GM19455 (cell line): ENCODE results near the gene ARL4A.

Experiments used
- ATAC-seq: cut with Tn5 transposase; IDR thresholded peaks from one replicate; pipeline ENCODE4 v1.9.1; 2021; ENCODE audit not compliant: unreplicated experiment

ARL4A gene

DNA sequence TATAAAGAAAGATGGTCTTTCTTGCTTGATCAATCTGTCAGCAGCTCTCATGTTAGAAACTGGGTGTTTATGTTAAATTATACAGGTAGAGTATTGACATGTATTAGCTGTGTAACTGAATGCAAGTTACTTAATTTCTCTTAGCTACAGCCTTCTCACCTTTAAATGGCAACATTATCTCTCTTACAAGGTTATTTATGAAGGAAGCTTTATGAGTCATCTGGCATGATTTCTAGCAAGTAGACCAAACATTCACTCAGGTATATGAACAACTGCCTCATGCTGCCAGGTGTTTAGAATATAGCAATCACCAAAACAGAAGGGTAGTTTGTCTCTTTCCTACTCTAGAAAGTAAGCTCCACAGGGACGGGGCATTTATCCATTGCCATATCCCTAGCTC lies 8.5 kb downstream of the ARL4A start:
- no peak for ATAC-seq

DNA sequence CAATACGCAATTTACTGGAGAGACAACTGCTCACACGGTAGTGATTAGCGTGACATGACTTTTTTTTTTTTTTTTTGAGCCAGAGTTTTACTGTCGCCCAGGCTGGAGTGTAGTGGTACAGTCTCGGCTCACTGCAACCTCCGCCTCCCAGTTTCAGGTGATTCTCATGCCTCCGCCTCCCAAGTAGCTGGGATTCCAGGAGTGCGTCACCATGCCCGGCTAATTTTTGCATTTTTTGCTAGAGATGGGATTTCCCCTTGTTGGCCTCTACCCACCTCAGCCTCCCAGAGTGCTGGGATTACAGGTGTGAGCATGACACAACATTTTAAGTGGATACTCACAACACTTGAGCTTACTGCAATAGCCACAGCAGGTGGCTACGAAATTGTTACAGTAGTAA lies 11.9 kb downstream of the ARL4A start:
- no peak for ATAC-seq

DNA sequence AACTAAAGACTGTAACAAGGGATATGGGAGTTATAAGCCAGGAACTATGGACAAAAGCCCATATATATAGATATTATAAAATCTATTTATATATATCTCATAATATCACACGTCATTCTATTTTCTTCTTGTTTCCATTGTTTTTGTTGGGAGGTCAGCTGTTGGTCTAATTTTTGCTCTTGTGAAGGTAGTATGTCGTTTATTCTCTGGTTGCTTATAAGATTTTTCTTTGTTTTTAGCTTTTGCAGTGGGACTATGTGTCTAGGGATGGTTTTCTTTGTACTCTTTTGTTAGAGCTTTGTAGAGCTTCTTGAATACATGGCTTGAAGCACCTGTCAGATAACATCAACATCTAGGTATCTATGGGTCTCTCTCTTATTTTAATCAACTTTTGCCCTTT lies 14.0 kb downstream of the ARL4A start:
- no peak for ATAC-seq

DNA sequence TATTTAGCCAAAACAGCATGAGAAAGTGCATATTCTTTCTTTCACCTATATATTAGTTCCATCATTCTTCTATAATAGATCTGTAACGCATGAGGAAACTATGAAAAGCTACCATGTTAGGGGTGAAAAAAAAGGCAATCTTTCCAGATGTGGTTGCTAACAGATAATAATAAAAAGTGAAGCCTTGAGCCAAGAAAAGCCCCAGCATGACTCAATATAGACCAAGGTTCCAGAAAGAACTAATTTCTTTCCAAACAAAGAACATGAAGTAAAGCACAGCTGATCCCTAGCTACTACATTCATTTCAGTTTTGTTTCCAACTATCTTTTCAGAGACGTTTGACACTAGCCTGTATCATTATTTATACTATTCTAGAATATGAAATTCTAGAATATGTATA lies 16.4 kb downstream of the ARL4A start:
- no peak for ATAC-seq

DNA sequence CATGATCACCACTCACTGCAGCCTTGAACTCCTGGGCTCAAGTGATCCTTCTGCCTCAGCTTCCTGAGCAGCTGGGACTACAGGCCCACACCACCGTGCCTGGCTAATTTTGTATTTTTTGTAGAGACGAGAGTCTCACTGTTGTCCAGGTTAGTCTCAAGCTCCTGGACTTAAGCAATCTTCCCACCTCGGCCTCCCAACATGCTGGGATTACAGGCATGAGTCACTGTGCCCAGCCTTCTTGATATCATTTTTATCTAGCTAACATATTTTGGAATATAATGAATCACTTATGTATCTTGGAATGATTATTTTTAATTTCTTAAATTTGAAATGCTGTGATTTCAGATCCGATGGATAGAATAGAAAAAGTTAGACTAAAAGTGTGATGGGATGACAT lies 18.4 kb downstream of the ARL4A start:
- no peak for ATAC-seq

DNA sequence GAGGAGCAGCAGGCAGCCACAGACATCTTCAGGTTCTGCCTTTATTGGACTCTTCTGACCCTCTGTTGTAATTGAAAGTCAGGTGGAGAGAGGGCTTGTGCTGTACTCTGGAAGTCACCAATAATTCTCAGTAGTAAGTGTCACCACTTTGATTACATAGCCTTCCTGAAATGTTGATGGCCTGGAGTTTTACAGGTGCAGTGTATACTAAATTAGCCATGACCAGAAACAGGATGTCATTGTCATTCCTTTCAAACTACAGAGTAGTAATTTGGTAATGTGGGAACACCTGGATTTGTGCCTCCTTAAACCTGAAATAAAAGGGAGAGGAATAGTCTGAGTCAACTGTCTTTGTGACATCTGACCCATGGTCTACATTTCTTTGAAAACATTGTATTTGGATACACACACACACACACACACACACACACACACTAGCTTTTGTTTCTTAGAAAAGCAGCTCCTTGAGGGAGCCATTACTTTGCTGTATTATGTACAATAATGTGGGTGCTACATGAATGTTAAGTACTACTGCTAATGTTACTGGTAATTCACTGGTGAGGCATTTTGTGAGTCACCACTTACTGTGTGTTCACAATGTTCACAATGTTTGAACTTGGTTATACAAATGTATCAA lies 19.6 kb downstream of the ARL4A start:
- ATAC-seq: no peak

DNA sequence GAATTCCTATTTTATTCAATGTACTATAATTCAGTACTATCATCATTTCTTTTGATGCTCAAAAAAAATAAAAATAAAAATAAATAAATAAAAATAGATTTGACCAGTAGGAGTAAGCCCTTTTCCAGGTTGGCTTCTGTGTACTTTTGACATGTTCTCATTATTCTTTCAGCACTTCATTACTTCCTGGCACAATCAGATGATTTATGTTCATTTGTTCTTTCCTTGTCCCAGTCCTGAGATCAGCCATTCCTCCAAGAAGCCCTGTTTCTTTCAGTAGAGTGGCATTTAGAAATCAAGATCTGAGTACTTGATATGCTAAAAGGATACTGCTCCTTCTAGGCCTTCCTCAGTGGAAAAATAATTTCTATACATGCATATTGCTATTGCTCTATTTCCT lies 20.9 kb downstream of the ARL4A start:
- no peak for ATAC-seq

DNA sequence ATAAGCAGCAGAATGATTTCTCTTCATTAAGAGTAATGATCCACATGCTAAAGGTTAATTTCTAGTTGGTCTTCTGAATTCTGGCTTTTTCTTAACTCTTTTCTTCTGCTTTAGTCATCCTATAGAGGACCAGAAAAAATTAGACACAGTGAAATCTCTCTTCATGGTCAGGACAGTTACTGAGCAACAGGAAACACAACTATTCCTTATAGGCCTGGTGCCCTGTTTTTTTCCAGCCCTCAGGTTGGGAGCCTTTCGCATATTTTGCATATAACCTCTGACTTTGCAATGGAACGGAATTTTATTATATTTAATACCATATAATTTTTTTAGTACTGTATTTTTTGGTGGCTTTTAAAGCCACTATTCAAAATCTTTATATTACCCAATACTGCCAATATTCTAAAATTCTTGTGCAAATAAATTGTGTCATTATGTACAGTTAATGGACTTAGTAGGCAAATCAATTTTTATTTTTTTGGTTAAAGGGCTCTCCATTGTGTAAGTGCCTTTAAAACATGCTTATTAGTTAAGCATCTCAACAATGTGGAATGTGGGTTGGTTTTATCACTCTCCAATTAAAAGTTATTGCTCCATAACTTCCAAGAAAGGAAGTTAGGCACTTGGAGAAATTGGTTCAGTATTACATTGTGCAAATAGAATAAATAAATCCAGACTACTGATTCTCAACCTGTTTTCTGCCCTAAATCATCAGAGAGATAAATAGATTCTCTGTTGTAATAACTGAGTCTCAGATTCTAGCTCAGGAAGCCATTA lies 22.5 kb downstream of the ARL4A start:
- ATAC-seq: no peak

DNA sequence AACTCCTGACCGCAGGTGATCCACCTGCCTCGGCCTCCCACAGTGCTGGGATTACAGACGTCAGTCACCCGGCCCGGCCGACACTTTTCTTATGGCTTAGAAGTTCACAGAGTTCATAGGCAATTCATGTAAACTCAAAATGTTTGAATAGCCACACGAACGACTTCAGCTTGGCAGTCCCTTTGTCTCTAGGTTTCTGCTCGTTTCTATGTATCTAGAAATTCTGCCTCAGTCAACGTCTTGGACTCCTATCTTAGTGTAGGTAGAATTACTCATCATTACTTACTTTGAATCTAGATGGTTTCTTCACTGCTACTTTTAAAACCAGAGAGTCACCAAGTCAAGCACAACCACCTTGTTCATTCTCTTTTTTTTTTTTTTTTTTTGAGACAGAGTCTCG lies 23.7 kb downstream of the ARL4A start:
- ATAC-seq: no peak

DNA sequence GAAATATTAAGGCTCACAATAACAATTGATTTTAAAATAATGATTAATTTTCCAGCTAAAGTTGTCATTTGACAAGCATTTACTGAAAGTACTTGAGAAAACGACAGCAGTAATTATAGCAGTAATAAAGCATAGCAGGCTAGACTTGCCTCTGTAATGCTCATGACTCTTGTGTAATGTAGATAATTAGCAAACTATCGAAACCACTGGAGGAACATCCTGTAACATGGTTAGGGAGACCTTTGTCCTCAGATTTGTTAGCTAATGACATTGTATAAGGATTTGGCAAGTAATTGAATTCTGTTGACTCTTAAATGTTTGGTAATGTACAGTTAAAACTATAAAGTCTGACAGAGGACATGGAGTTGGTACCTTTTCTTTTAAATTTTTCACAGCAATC lies 24.8 kb downstream of the ARL4A start:
- no peak for ATAC-seq

DNA sequence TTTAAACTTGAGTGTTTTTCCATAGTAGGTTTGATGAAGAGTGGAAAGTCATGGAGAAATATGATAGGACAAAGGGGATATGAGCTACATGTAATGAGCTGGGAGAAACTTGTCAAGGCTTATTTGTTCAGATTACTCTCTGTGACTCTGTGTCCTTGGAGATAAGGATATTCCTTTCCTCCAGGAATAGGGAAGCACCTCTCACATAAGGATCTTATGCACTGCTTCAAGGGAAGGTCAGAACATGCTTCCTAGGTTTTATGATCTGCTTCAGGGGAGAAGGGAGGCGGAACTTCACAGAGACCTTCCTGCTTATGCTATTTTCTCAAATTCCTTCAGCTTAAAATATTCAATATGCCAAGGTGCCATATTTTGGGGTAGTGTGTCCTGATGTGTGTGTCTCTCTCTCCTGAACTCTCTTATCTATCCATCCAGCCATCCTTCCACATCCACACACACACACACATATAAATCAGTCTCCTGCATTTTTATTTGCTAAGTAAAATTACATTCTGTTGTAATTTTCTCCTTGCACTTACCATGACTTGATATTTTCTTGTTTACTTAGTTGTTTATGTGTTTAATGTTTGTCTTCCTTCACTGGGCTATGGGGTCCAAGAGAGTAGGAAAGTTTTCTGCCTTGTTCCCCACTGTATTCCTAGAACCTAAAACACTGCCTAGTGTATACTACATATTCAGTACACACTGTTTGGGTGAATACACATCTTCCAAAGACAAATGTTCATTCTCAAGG lies 26.4 kb downstream of the ARL4A start:
- ATAC-seq: no peak

DNA sequence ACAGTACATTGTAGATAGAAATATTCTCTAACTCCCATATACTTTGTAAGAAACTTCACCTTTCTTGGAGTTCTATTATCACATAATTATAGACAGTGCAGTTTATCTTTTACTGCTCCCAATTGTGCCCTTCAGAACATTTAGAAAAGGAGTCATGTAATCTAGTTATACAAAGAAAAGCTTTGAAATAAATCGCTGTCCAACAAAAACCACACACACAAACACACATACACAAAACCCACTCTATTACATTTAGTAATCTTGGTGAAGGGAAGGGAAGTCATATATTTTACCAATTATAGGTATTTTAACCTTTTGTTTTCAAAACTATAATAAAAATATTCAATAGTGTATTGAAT lies 26.9 kb downstream of the ARL4A start:
- no peak for ATAC-seq

DNA sequence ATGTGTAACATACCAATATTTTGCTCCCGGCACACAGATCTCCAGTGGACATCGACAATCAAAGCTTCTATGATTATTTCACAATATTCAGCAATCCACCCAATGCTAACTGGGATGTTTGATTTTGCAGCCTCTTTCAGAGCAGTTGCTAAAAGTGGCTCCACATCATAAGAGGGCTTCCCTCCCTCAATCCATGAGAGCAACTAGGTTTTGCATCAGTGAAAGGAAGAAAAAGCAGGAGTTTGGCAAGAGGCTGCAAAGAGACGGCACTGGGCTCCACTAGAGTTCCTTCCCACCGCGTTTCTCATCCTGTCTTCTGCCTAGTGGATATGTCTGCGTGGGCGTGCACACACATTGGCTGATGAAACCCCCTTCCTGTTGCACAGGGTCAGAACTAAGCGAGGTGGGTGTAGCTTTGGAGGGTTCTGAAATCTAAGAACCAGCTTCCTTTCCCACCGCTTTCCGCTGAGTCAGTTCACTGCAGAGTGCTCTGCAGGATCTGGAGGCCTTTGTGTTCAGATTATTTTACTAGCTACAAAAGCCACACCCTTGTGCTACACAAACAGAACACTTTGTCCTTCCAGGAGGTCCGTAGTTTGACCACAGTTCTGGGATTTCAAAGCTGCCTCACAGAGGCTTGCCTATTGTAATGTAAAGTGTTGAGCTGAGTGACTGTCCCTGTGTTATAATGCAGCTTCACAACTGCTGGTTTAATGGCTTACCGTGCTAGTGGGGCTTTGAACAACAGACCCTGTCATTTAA lies 28.1 kb downstream of the ARL4A start:
- no peak for ATAC-seq

DNA sequence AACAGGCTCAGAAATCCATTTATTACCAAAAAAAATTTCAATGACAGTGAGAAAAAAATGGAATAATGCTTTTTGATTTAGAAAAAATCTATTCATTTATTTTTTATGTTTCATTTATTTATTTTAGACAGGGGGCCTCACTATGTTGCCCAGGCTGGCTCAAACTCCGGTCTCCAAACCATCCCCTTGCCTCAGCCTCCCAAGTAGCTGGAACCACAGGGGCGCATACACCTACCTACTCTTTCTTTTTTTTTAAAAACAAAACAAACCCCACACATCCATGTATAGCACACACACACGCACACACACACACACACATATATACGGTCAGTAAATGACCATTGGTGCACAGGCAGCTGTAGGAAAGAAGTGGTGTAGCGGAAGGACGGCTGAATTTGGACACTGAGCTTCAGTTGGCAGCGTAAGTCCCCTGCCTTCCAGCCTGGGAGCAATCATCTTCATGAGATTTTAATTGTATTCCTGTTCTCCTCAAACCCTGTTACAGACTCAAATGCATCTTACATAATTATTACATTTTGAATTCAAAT lies 28.8 kb downstream of the ARL4A start:
- ATAC-seq: no peak

DNA sequence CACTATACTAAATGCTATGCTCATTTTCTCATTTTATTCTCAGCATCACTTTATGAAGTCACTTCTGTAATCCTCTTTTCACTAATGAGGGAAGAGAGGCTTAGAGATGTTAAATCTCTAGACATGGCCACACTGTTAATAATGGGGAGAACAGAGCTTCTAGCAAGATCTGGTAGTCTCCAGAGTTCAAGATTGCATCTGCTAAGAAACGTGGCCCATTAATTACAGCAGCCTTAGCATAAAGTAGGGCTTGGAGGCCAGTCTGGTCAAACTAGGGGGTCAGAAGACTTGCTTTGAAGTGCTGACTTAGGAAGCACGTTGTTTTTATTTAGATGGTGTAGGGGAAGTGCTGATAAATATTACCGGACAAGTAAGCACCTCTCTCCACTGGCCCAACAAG lies 29.3 kb downstream of the ARL4A start:
- ATAC-seq: no peak

DNA sequence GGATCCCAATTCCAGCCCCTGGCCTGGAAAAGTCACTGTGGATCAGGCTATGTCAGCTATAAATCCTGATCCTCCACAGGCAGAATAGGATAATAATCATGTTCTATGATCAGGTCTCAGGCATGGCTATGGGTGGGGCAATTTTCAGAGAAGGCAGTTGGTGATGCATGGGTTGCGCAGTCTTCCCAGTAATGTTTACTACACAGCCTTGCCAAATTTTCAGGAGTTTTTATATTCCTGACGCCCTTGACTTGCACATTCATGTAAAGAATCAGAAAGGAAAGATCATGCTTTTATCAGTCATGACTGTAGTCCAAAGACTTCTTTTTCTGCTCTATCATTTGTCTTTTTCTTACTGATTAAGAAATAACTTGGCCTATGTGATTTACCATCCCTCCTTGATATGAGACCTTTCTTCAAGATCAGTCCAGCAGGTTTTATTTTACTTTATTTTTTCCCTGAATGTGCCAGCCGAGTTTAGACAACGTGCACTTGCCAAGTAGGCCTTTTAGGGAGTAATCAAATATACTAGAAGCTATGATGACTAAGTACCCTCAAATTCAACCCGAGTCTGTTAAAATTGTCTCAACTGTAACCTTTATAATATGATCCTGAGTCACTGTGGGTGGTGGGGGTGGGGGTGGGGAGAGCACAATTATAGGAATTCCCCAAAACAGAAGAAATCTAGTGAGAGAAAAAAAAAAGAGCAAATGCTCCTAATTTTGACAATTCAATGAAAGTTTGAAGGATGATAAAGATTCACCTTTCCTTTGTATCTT lies 31.9 kb downstream of the ARL4A start:
- ATAC-seq: no peak

DNA sequence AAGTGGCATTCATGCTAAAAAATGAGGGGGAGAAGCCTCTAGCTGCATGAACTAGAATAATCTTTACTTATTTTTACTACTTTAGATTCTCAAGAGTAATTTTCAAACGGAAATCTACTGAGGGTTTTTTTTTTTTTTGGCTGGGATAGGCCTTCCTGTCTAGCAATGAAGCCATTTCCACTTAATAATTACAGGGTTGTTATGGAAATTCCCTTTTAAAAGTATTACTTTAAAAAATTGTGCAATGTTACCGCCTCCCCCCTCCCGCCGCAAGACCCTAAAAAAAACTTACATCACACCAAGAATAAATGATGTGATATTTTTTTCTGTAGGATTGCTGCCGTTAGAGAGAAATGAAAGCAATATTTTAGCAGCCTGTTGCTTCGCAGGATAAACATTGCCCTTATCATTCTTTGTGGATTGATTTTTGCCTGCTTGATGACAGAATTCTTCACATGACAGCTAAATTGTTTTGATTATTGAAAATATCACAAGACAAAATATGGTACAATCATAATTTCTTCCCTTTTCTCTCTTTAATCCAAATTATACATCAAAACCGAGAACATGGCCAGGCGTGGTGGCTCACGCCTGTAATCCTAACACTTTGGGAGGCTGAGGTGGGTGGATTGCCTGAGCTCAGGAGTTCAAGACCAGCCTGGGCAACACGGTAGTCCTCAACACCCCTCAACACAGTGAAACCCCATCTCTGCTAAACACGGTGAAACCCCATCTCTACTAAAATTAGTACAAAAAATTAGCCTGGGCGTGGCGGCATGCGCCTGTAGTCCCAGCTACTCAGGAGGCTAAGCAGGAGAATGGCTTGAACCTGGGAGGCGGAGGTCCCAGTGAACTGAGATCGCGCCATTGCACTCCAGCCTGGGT lies 32.8 kb downstream of the ARL4A start:
- ATAC-seq: no peak

DNA sequence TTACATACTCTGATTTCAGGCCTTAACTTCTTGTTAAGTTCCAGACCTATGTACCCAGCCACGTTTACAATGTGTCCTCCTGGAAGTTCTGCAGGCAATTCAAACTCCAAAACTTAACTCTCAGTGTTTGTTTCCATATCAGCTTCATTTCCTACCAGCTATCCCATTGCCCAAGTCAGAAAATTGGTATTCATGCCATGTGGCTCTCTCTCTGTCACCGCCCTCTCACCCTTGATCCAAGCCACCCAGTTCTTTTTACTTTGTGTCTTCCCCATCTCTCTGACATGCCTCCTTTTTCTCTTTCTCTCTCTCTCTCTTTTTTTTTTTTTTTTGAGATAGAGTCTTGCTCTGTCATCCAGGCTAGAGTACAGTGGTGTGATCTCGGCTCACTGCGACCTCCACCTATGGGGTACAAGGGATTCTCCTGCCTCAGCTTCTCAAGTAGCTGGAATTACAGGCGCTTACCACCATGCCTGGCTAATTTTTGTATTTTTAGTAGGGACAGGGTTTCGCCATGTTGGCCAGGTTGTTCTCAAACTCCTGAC lies 33.9 kb downstream of the ARL4A start:
- ATAC-seq: no peak

DNA sequence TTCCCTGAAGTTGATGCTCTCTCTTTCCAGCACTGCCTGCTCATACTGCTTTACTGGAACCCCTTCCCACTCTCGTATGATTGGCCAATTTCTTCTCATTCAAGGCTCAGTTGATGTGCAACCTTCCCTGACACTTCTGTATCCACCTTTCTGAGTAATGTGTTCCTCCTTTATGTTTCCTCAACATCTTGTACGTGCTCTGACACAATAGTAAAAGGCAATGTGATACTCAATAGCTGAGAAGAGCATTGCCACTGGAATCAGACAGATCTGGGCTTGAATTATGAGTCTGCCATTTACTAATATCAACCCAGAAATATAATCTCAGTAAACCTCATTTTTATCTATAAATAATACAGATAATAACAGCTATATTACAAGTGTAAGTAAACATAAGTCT lies 34.7 kb downstream of the ARL4A start:
- ATAC-seq: no peak
